K562 (cell line): ENCODE measurements around the gene BANP. TPM values are rescaled to one million over a fixed set of nuclear protein-coding genes. Genes with fewer than 3 reads are reported as not detected.
A peak's percentile ranks its signal among the peaks of the same experiment; 100 is the strongest.
"Not testable (repeated sequence)": the region's sequence is repeated elsewhere in the genome, so short reads cannot be mapped to it uniquely, and the experiment has no call there.

Source experiments
- ATAC-seq: fragments of 200-7000 bp; cut with Tn5 transposase; 3 replicates; pipeline ENCODE4 v1.9.1; 2020; ENCODE audit warnings: moderate library complexity
- BruUV-seq: library from RNA; stranded (reverse); fragments of 400-500 nt; replicated peaks from 2 replicates; lab custom pipeline; 2021; lab: Mats Ljungman, UMichigan
- CTCF ChIA-PET: fragments of 300-600 bp; formaldehyde crosslinking; extraction: SDS; loops from one replicate; lab custom pipeline; 2021; ENCODE audit warnings: low intra/inter-chr PET ratio; lab: Yijun Ruan, JAX
- POLR2A ChIA-PET: fragments of 300-600, 350-650 bp; sonication (Branson Sonifier 250); formaldehyde crosslinking; extraction: SDS; loops from one replicate; lab custom pipeline; 2021; ENCODE audit warnings: antibody characterized with exemption, inconsistent platforms; lab: Yijun Ruan, JAX
- DNase-seq, 4 experiments: peaks; one replicate each; pipeline versions ENCODE4 v3.0.0 to v3.0.0-alpha.2; 2011 to 2018; ENCODE audit warnings: low spot score in 3 of 4, mixed read lengths in 3 of 4; ENCODE audit errors: extremely low read depth in 1 of 4
- FAIRE-seq: peaks from 2 replicates; lab custom pipeline; 2011; peaks lifted over from hg19 to GRCh38; lab: Jason Lieb, UNC
- H2AFZ ChIP-seq: 2 replicates; pipeline ENCODE4 v1.6.0; 2011; ENCODE audit warnings: low read depth, low read length, control low read depth, inconsistent platforms
- H3K27ac ChIP-seq: fragments of 200-600 bp; 3 replicates; pipeline ENCODE4 v1.8.0; 2011; ENCODE audit warnings: low read depth, mild to moderate bottlenecking, control low read depth, inconsistent platforms, low read length, moderate library complexity, mixed read lengths; ENCODE audit errors: extremely low read depth
- H3K27me3 ChIP-seq, 2 experiments: fragments of 300-600 bp in 1 of 2; 2 replicates in 1 of 2; 3 replicates in 1 of 2; pipeline versions ENCODE4 v1.6.0 to v1.8.0; 2011; ENCODE audit warnings: inconsistent platforms in 2 of 2, low read length in 2 of 2, mild to moderate bottlenecking in 1 of 2, mixed read lengths in 1 of 2, moderate library complexity in 1 of 2; ENCODE audit not compliant: control insufficient read depth in 2 of 2, insufficient read depth in 2 of 2
- H3K36me3 ChIP-seq: fragments of 300-600 bp; 3 replicates; pipeline ENCODE4 v1.8.0; 2011; ENCODE audit warnings: mild to moderate bottlenecking, low read length, inconsistent platforms; ENCODE audit not compliant: control insufficient read depth, insufficient read depth
- H3K4me1 ChIP-seq, 2 experiments: fragments of 200-600 bp in 1 of 2; replicated peaks in 1 of 2; 2 replicates in 1 of 2; 3 replicates in 1 of 2; pipeline versions ENCODE4 v1.5.1 to v1.8.0; 2011; ENCODE audit warnings: inconsistent platforms in 2 of 2, low read length in 2 of 2, mild to moderate bottlenecking in 1 of 2, mixed read lengths in 1 of 2, moderate library complexity in 1 of 2; ENCODE audit not compliant: control insufficient read depth in 2 of 2, insufficient read depth in 2 of 2
- H3K4me2 ChIP-seq: 2 replicates; pipeline ENCODE4 v1.6.1; 2011; ENCODE audit warnings: low read length, control low read depth, inconsistent platforms, mixed read lengths; ENCODE audit not compliant: insufficient read depth
- H3K4me3 ChIP-seq: fragments of 200-600 bp; sonication (generic), shearing (Covaris generic); 2 replicates; pipeline ENCODE4 v1.5.1; 2016; ENCODE audit warnings: control low read depth, inconsistent platforms
- H3K79me2 ChIP-seq: fragments of 200-600 bp; 3 replicates; pipeline ENCODE4 v1.8.0; 2011; ENCODE audit warnings: low read length, inconsistent platforms; ENCODE audit not compliant: control insufficient read depth, insufficient read depth
- H3K9ac ChIP-seq, 2 experiments: 2 replicates each; pipeline versions ENCODE4 v1.6.0 to v1.6.1; 2011; ENCODE audit warnings: low read depth in 2 of 2, low read length in 2 of 2, control low read depth in 1 of 2, inconsistent platforms in 1 of 2, mild to moderate bottlenecking in 1 of 2, mixed read lengths in 1 of 2; ENCODE audit not compliant: insufficient read depth in 1 of 2
- H3K9me1 ChIP-seq: one replicate; pipeline ENCODE4 v1.6.0; 2011; ENCODE audit warnings: inconsistent platforms, mild to moderate bottlenecking, low read length, moderate library complexity; ENCODE audit not compliant: control insufficient read depth, insufficient read depth
- H3K9me3 ChIP-seq: replicated peaks from 2 replicates; pipeline ENCODE4 v1.5.1; 2011; ENCODE audit warnings: low read depth, low read length, inconsistent platforms; ENCODE audit not compliant: control insufficient read depth, insufficient read depth
- H4K20me1 ChIP-seq: replicated peaks from 2 replicates; pipeline ENCODE4 v1.6.1; 2011; ENCODE audit warnings: low read length, inconsistent platforms, mixed read lengths; ENCODE audit not compliant: control insufficient read depth, insufficient read depth
- ATF3 ChIP-seq, 2 experiments: fragments of 450-650 bp in 1 of 2; sonication (generic) in 1 of 2; formaldehyde crosslinking in 1 of 2; IDR thresholded peaks in 1 of 2; conservative IDR thresholded peaks in 1 of 2; 2 replicates each; pipeline versions ENCODE4 v1.6.1 to v1.8.1; 2016 to 2023; ENCODE audit warnings: mild to moderate bottlenecking in 2 of 2, moderate library complexity in 2 of 2, inconsistent platforms in 1 of 2, missing genetic modification reagents in 1 of 2
- CEBPG ChIP-seq, 3 experiments: fragments of 200-800 bp in 1 of 3; sonication (Bioruptor generic) in 1 of 3; sonication (generic) in 1 of 3; formaldehyde crosslinking in 1 of 3; IDR thresholded peaks in 2 of 3; conservative IDR thresholded peaks in 1 of 3; 2 replicates each; pipeline versions ENCODE4 v1.6.1 to v1.8.0; 2016 to 2022; ENCODE audit warnings: missing compliant biosample characterization in 2 of 3, missing genetic modification characterization in 2 of 3, mild to moderate bottlenecking in 1 of 3, missing genetic modification reagents in 1 of 3
- WGBS: fragments of 100-300 bp; shearing (Covaris generic); methylation state at CpG from one replicate; pipeline ENCODE4 v1.1.6; 2016; ENCODE audit warnings: low coverage, mixed read lengths; ENCODE audit not compliant: insufficient coverage; ENCODE audit errors: missing lambda C conversion rate; 5-methylcytosine and 5-hydroxymethylcytosine counted together
- in situ Hi-C: fragments of 300-500 bp; cut with MboI; formaldehyde crosslinking; loops from 4 replicates; pipeline ENCODE4 v1.15.0; 2018; ENCODE audit warnings: inconsistent platforms, mixed read lengths
- intact Hi-C: fragments of 100-400 bp; cut with micrococcal nuclease; formaldehyde crosslinking; loops from 2 replicates; pipeline ENCODE4 v1.14.2; 2022
- polyA plus RNA-seq, 8 experiments: library from polyadenylated mRNA; depleted of rRNA in 4 of 8; stranded (reverse) in 5 of 8; unstranded in 3 of 8; fragments of >200 nt; fragmentation: Nextera tagmentation in 2 of 8; fragmentation: Illumina TruSeq in 1 of 8; extraction: Ambion mirVana in 2 of 8; extraction: Trizol in 1 of 8; gene quantifications; 2 replicates each; pipeline versions ENCODE4 v1.2.1 to v1.2.3, GENCODE V29; 2011 to 2014; ENCODE audit warnings: inconsistent platforms in 1 of 8, missing spikeins in 1 of 8
- total RNA-seq, 7 experiments: library from RNA; depleted of rRNA in 6 of 7; stranded (reverse); fragments of >200 nt in 6 of 7; fragmentation: Illumina TruSeq in 2 of 7; extraction: Trizol in 2 of 7; gene quantifications; 2 replicates each; pipeline versions ENCODE4 v1.2.1 to v1.2.3, GENCODE V29; 2011 to 2021; ENCODE audit warnings: low replicate concordance in 1 of 7

Gene BANP
- total and polyA plus RNA-seq, 9 of the 15 experiments (the other 6 are each of a cell fraction or from before 2014, with no cell fraction given): 4.6 to 22.1 (median 15.6) TPM

DNA sequence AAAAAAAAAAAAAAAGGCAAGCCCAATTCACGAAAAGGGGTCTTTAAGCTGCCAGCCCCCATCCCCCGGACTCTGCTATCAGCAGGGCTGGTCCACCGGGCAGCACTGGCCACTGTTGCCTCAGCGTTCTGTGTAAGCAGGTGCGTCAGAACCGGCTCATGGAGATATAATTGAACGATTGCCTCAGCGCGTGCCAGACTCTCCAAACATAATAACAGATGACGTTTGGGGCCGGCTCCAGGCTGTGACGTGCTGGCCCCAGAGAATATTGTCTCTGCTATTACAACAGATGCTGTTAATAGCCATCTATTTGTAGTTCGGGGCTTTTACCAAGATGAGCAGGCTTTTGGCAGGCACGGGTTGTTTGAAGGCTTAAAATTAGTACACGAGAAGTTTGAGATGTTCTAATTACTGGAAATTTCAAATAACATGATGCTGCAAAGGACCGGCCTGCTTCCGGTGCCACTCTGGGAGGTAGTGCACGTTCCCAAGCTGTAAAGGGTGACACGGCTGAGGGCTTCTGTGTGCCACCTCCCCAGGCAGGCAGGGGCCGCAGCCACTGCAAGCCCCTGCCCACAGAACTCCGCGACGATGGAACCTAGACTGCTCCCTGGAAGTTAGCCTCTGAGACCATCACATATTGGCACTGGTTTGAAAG is 40.0 kb upstream of the BANP start:
- H3K9me1 ChIP-seq; intact Hi-C loops; ATAC-seq; H3K9me3 ChIP-seq; H3K79me2 ChIP-seq; DNase-seq; H3K9ac ChIP-seq; CTCF ChIA-PET; H4K20me1 ChIP-seq; H3K27ac ChIP-seq; H3K4me3 ChIP-seq; POLR2A ChIA-PET; H2AFZ ChIP-seq; BruUV-seq; in situ Hi-C loops; H3K36me3 ChIP-seq; H3K4me2 ChIP-seq; TF ChIP-seq CEBPG (CRISPR knock-in tag; IDR thresholded peaks at IDR 0.05); ATF3 (CRISPR knock-in tag; conservative IDR thresholded peaks at IDR 0.05): not testable (repeated sequence)
- H3K4me1 ChIP-seq: peaks cover 0 to 18% of the 10 kb centered on the region in 2 experiments; a peak in 3 of 5 replicates
- peak; percentile 49 for FAIRE-seq
- H3K27me3 ChIP-seq: peaks cover 2 to 26% of the 10 kb centered on the region in 2 experiments; a peak in 2 of 5 replicates
- TF ChIP-seq CEBPG (tag; conservative IDR thresholded peaks at IDR 0.05 in 1 of 2, IDR thresholded peaks at IDR 0.05 in 1 of 2) (peak in 1 of 2 experiments; percentile 49; a peak in 2 of 4 replicates), ATF3 (IDR thresholded peaks at IDR 0.05) (peak; percentile 23; the same call in 1 of the 2 replicates)
- WGBS: 29% methylated on average over 21 of the region's 23 CpGs

DNA sequence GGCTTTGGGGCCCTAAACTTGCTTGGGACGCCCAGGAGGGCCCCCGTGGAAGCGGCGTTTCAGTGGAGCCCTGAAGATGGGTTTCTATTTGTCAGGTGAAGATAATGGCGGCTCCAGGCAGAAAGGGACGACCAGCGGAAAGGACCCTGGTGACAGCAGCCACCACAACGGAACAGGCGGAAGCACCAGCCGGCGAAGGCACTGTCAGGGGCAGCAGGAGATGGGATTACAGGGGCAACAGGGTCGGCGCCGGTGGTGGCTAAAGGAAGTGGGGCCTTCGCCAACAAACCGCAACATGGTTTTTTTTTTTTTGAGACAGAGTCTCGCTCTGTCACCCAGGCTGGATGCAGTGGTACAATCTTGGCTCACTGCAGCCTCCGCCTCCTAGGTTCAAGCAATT is 38.5 kb upstream of the BANP start:
- Histone ChIP-seq H3K9ac (peak overlapping the region in 1 of 2 experiments; percentile 45; a peak in 1 of 4 replicates), H3K27me3 (peaks cover 2 to 18% of the 10 kb centered on the region in 2 experiments; a peak in 2 of 5 replicates), H2AFZ (0 out of 2 replicates have a peak overlapping the region, but pooled peaks have one; percentile 16), H3K4me1 (peaks cover 0 to 18% of the 10 kb centered on the region in 2 experiments; a peak in 3 of 5 replicates)
- POLR2A ChIA-PET: interaction anchor here (1.0 kb wide), 1 partner anchor 127 kb away, joined by 3 read pairs; no protein-coding TSS in a partner anchor
- H3K9me1 ChIP-seq, ATAC-seq, DNase-seq, in situ Hi-C loops, H3K79me2 ChIP-seq, H3K36me3 ChIP-seq, CTCF ChIA-PET, BruUV-seq, H3K27ac ChIP-seq, H3K9me3 ChIP-seq, FAIRE-seq, H3K4me2 ChIP-seq, H4K20me1 ChIP-seq, intact Hi-C loops, H3K4me3 ChIP-seq: not testable (repeated sequence)
- 24% methylated on average over 15 of the region's 18 CpGs for WGBS

DNA sequence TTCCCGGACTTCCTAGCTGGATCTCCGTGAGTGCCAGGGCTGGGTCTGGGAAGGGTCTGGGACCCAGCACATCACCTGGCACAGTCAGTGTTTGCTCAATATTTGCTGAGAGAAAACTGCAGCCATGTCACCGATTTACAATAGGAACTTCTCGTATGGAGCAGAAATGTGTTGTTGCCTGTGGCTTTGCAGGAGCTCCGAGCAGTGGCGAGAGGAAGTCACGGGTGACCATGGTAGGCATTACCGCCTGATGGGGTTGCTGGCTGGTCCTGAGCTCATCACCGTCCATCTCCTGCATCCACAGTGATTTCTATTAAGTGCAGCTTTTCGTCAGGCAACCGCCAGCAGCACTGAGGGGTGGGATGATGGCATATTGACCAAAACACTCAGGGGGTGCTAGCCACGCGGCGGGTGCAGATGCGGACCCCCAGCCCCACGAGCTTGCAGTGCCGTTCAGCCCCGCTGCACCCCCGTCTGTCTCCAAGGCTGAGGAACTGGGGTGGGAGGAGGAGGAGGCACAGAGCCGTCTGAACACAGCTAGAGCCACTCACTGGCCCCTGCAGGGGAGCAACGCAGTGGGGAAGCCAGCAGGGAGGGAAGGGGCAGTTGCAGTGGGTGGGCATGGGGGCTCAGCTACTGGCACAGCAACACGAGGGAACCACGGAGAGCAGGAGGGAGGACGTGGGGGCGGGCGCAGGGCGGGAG is 37.1 kb upstream of the BANP start:
- H2AFZ ChIP-seq, H3K36me3 ChIP-seq, DNase-seq, H3K9me1 ChIP-seq, FAIRE-seq, H3K79me2 ChIP-seq, H3K9ac ChIP-seq, in situ Hi-C loops, H3K4me3 ChIP-seq, H3K27ac ChIP-seq, ATAC-seq, intact Hi-C loops, H3K4me2 ChIP-seq, H3K9me3 ChIP-seq, BruUV-seq, CTCF ChIA-PET, H4K20me1 ChIP-seq: not testable (repeated sequence)
- POLR2A ChIA-PET: interaction anchor here (0.5 to 1.6 kb wide), 4 partner anchors 13 to 385 kb away, joined by 3 read pairs; no protein-coding TSS in a partner anchor
- H3K27me3 ChIP-seq: peaks cover 2 to 16% of the 10 kb centered on the region in 2 experiments; a peak in 3 of 5 replicates
- H3K4me1 ChIP-seq: peaks cover 10 to 25% of the 10 kb centered on the region in 2 experiments; a peak in 4 of 5 replicates
- WGBS: 21% methylated on average over 22 of the region's 27 CpGs
